Stimulated activated naive B cell treated with anti-CD40 and anti-IgM and Interleukin-4, amounts not matched to agents 10 μg/mL and 1 μg/mL and 100 μg/mL, for 72 hours (primary cell): Measurements from ENCODE around the gene WDR12.
"Not testable (repeated sequence)": the region's sequence is repeated elsewhere in the genome, so short reads cannot be mapped to it uniquely, and the experiment has no call there.

ENCODE experiments used
- ATAC-seq, 2 donors: fragments of 150-1000 bp; cut with Tn5 transposase; replicated peaks; 2 replicates each; pipeline ENCODE4 v1.10.0; 2021; ENCODE audit warnings: moderate library complexity in 1 of 2
- DNase-seq: peaks from one replicate; pipeline ENCODE4 v3.0.0; 2021
- H3K27ac Mint-ChIP-seq: one replicate; pipeline ENCODE4 v1.8.0; 2022; ENCODE audit warnings: mild to moderate bottlenecking, mixed read lengths
- H3K27me3 Mint-ChIP-seq, 2 donors: one replicate each; pipeline ENCODE4 v1.8.0; 2022; ENCODE audit warnings: mixed read lengths in 2 of 2
- H3K36me3 Mint-ChIP-seq, 2 donors: one replicate each; pipeline ENCODE4 v1.8.0; 2022; ENCODE audit warnings: mixed read lengths in 2 of 2, mild to moderate bottlenecking in 1 of 2
- H3K4me1 Mint-ChIP-seq, 2 donors: one replicate each; pipeline ENCODE4 v1.8.0; 2022; ENCODE audit warnings: mixed read lengths in 2 of 2, mild to moderate bottlenecking in 1 of 2
- H3K4me3 Mint-ChIP-seq, 2 donors: one replicate each; pipeline ENCODE4 v1.8.0; 2022; ENCODE audit warnings: mild to moderate bottlenecking in 2 of 2, mixed read lengths in 2 of 2, moderate library complexity in 1 of 2
- H3K9me3 Mint-ChIP-seq, 2 donors: one replicate each; pipeline ENCODE4 v1.8.0; 2022; ENCODE audit warnings: mixed read lengths in 2 of 2, mild to moderate bottlenecking in 1 of 2

Gene WDR12

GRCh38 chr2:202912342-202913201, 1.1 kb upstream of the WDR12 start:
- not testable (repeated sequence) for H3K36me3 Mint-ChIP-seq, DNase-seq, H3K27me3 Mint-ChIP-seq, H3K9me3 Mint-ChIP-seq
- peak overlapping the region; percentile 91 to 98 for H3K4me3 Mint-ChIP-seq
- peak; percentile 66 to 67 for ATAC-seq
- H3K4me1 Mint-ChIP-seq: peaks cover 5 to 20% of the 10 kb centered on the region in 2 donors
- H3K27ac Mint-ChIP-seq: peak overlapping the region; percentile 98

GRCh38 chr2:202911203-202911511, 316 bp downstream of the WDR12 start:
- Mint-ChIP-seq H3K27me3 (no peaks in the 10 kb centered on the region), H3K36me3 (peaks cover 4 to 12% of the 10 kb centered on the region in 2 donors), H3K9me3 (no peaks in the 10 kb centered on the region), H3K27ac (peak overlapping the region; percentile 98), H3K4me3 (peak overlapping the region; percentile 91 to 98), H3K4me1 (peaks cover 5 to 23% of the 10 kb centered on the region in 2 donors)
- peak; percentile 17 to 21 for ATAC-seq
- no peak for DNase-seq

GRCh38 chr2:202910698-202911097, 775 bp downstream of the WDR12 start:
- peaks cover 0 to under 1% of the 10 kb centered on the region in 2 donors for H3K9me3 Mint-ChIP-seq
- H3K4me3 Mint-ChIP-seq: peak overlapping the region; percentile 91 to 98
- H3K4me1 Mint-ChIP-seq: peaks cover 5 to 23% of the 10 kb centered on the region in 2 donors
- peaks cover 5 to 15% of the 10 kb centered on the region in 2 donors for H3K36me3 Mint-ChIP-seq
- no peaks in the 10 kb centered on the region for H3K27me3 Mint-ChIP-seq
- DNase-seq (no peak), ATAC-seq (no peak)
- H3K27ac Mint-ChIP-seq: no peak overlapping the region

- not testable (repeated sequence) for H3K27ac Mint-ChIP-seq
- peaks cover 5 to 23% of the 10 kb centered on the region in 2 donors for H3K4me1 Mint-ChIP-seq
Measured at GRCh38 chr2:202910250-202910649, 1.2 kb downstream of the WDR12 start.

GRCh38 chr2:202909394-202910192, 1.9 kb downstream of the WDR12 start:
- H3K27me3 Mint-ChIP-seq: no peaks in the 10 kb centered on the region
- H3K36me3 Mint-ChIP-seq: peaks cover 15 to 23% of the 10 kb centered on the region in 2 donors
- peaks cover 5 to 26% of the 10 kb centered on the region in 2 donors for H3K4me1 Mint-ChIP-seq
- peak overlapping the region; percentile 91 to 98 for H3K4me3 Mint-ChIP-seq
- H3K9me3 Mint-ChIP-seq: peaks cover 5% of the 10 kb centered on the region in 2 donors
- DNase-seq: no peak
- H3K27ac Mint-ChIP-seq: no peak overlapping the region
- ATAC-seq: no peak

More at GRCh38 chr2:202910250-202910649, 1.2 kb downstream of the WDR12 start:
- Mint-ChIP-seq H3K4me3 (peak overlapping the region; percentile 91 to 98), H3K36me3 (peaks cover 10 to 19% of the 10 kb centered on the region in 2 donors)
- not testable (repeated sequence) for H3K27me3 Mint-ChIP-seq, H3K9me3 Mint-ChIP-seq, ATAC-seq, DNase-seq

GRCh38 chr2:202908186-202908585, 3.3 kb downstream of the WDR12 start:
- no peak overlapping the region for H3K27ac Mint-ChIP-seq
- no peaks in the 10 kb centered on the region for H3K27me3 Mint-ChIP-seq
- DNase-seq: no peak
- peaks cover 9 to 10% of the 10 kb centered on the region in 2 donors for H3K9me3 Mint-ChIP-seq
- H3K4me3 Mint-ChIP-seq: no peak overlapping the region
- peaks cover 6 to 28% of the 10 kb centered on the region in 2 donors for H3K4me1 Mint-ChIP-seq
- no peak for ATAC-seq
- peaks cover 26 to 35% of the 10 kb centered on the region in 2 donors for H3K36me3 Mint-ChIP-seq

GRCh38 chr2:202905507-202905906, 6.0 kb downstream of the WDR12 start:
- ATAC-seq, H3K4me3 Mint-ChIP-seq, DNase-seq, H3K27me3 Mint-ChIP-seq, H3K27ac Mint-ChIP-seq: not testable (repeated sequence)
- Mint-ChIP-seq H3K4me1 (peaks cover 6 to 28% of the 10 kb centered on the region in 2 donors), H3K36me3 (peaks cover 30 to 46% of the 10 kb centered on the region in 2 donors), H3K9me3 (peaks cover 9 to 10% of the 10 kb centered on the region in 2 donors)

- H3K9me3 Mint-ChIP-seq: no peaks in the 10 kb centered on the region
- H3K27ac Mint-ChIP-seq: no peak overlapping the region
- no peaks in the 10 kb centered on the region for H3K4me1 Mint-ChIP-seq
- ATAC-seq (no peak), DNase-seq (no peak)
- no peaks in the 10 kb centered on the region for H3K27me3 Mint-ChIP-seq
- H3K4me3 Mint-ChIP-seq: no peak overlapping the region
- H3K36me3 Mint-ChIP-seq: peaks cover 29 to 45% of the 10 kb centered on the region in 2 donors
Measured at GRCh38 chr2:202885190-202885589, 26.3 kb downstream of the WDR12 start.

GRCh38 chr2:202883987-202884675, 27.3 kb downstream of the WDR12 start:
- no peak for DNase-seq
- peaks cover 28 to 43% of the 10 kb centered on the region in 2 donors for H3K36me3 Mint-ChIP-seq
- no peak overlapping the region for H3K27ac Mint-ChIP-seq
- ATAC-seq: no peak
- H3K4me1 Mint-ChIP-seq: no peaks in the 10 kb centered on the region
- no peak overlapping the region for H3K4me3 Mint-ChIP-seq
- H3K27me3 Mint-ChIP-seq: no peaks in the 10 kb centered on the region
- H3K9me3 Mint-ChIP-seq: no peaks in the 10 kb centered on the region

- H3K36me3 Mint-ChIP-seq: peaks cover 15 to 38% of the 10 kb centered on the region in 2 donors
- ATAC-seq (no peak), DNase-seq (no peak)
- H3K4me1 Mint-ChIP-seq: no peaks in the 10 kb centered on the region
- H3K27ac Mint-ChIP-seq: no peak overlapping the region
- no peaks in the 10 kb centered on the region for H3K9me3 Mint-ChIP-seq
- no peak overlapping the region for H3K4me3 Mint-ChIP-seq
- no peaks in the 10 kb centered on the region for H3K27me3 Mint-ChIP-seq
Measured at GRCh38 chr2:202881570-202881969, 29.9 kb downstream of the WDR12 start.

GRCh38 chr2:202877699-202878098, 33.8 kb downstream of the WDR12 start:
- no peaks in the 10 kb centered on the region for H3K9me3 Mint-ChIP-seq
- no peak overlapping the region for H3K27ac Mint-ChIP-seq
- DNase-seq (no peak), ATAC-seq (no peak)
- no peaks in the 10 kb centered on the region for H3K4me1 Mint-ChIP-seq
- H3K36me3 Mint-ChIP-seq: peaks cover 4 to 16% of the 10 kb centered on the region in 2 donors
- H3K27me3 Mint-ChIP-seq: no peaks in the 10 kb centered on the region
- H3K4me3 Mint-ChIP-seq: no peak overlapping the region

- H3K27ac Mint-ChIP-seq: peak within 1 kb of the TSS; percentile 91
- H3K4me1 Mint-ChIP-seq: peaks cover 6 to 11% of the 10 kb centered on the region in 2 donors
- H3K4me3 Mint-ChIP-seq: peak within 1 kb of the TSS; percentile 93 to 94
- DNase-seq (peak; percentile 46), ATAC-seq (peak; percentile 76)
- H3K27me3 Mint-ChIP-seq: no peaks in the 10 kb centered on the region
- no peaks in the 10 kb centered on the region for H3K9me3 Mint-ChIP-seq
- H3K36me3 Mint-ChIP-seq: no peaks in the 10 kb centered on the region
Measured at GRCh38 chr2:202871300-202872141, 40.0 kb downstream of the WDR12 start, which contains the start of gene ICA1L. ICA1L (minus strand) TSS chr2:202871766; CDS start chr2:202829009, 42,757 bp downstream.
